Ascending aorta (tissue), 2 donors: ENCODE measurements around the gene CERS5. TPM values are rescaled to one million over a fixed set of nuclear protein-coding genes. Genes with fewer than 3 reads are reported as not detected.
A peak's percentile ranks its signal among the peaks of the same experiment; 100 is the strongest.

Experiments used
- DNase-seq, 2 donors: peaks; one replicate each; pipeline ENCODE4 v3.0.0-alpha.2; 2019; ENCODE audit warnings: low spot score in 2 of 2
- H3K27ac ChIP-seq, 2 donors: fragments of 200-600 bp; sonication (generic); one replicate each; pipeline ENCODE4 v1.5.1; 2016 to 2017; ENCODE audit warnings: mild to moderate bottlenecking in 1 of 2
- H3K27me3 ChIP-seq: fragments of 200-600 bp; sonication (generic); one replicate; pipeline ENCODE4 v1.5.1; 2017
- H3K36me3 ChIP-seq, 2 donors: fragments of 200-600 bp; sonication (generic); one replicate each; pipeline ENCODE4 v1.5.1; 2016
- H3K4me1 ChIP-seq, 2 donors: fragments of 200-600 bp; sonication (generic); one replicate each; pipeline ENCODE4 v1.5.1; 2016 to 2017; ENCODE audit warnings: mild to moderate bottlenecking in 1 of 2
- H3K4me3 ChIP-seq, 2 donors: fragments of 200-600 bp; sonication (generic); one replicate each; pipeline ENCODE4 v1.5.1; 2016 to 2017; ENCODE audit warnings: mild to moderate bottlenecking in 1 of 2
- H3K9me3 ChIP-seq, 2 donors: fragments of 200-600 bp; sonication (generic); one replicate each; pipeline ENCODE4 v1.5.1; 2016
- CTCF ChIP-seq, 3 experiments: fragments of 200-600 bp in 2 of 3; fragments of 450-650 bp in 1 of 3; sonication (generic) in 2 of 3; IDR thresholded peaks; one replicate each; pipeline ENCODE4 v1.5.1; 2016 to 2019; ENCODE audit warnings: antibody characterized with exemption in 3 of 3, mild to moderate bottlenecking in 1 of 3, moderate library complexity in 1 of 3
- intact Hi-C: fragments of 100-400 bp; cut with DNase I; formaldehyde crosslinking; loops from one replicate; pipeline ENCODE4 v1.15.1; 2023
- total RNA-seq: library from RNA; depleted of rRNA; stranded (reverse); fragments of >200 nt; gene quantifications from one replicate; pipeline ENCODE4 v1.1.0, GENCODE V29; 2016

The CERS5 gene
- total RNA-seq, result 29.7 TPM

GRCh38 chr12:50167049-50167828, at the start of gene CERS5:
CERS5 (minus strand) TSS chr12:50167369; CDS start chr12:50167297, 72 bp downstream.
- peak in 2 of 3 experiments; percentile 12 to 28 for TF ChIP-seq CTCF (IDR thresholded peaks at IDR 0.05)
- no peaks in the 10 kb centered on the region for H3K27me3 ChIP-seq
- H3K9me3 ChIP-seq, result peaks cover 0 to 10% of the 10 kb centered on the region in 2 donors
- peak; percentile 98 to 100 for DNase-seq
- no peaks in the 10 kb centered on the region for H3K36me3 ChIP-seq
- peaks cover 0 to 14% of the 10 kb centered on the region in 2 donors for H3K4me1 ChIP-seq
- peak within 1 kb of the TSS; percentile 98 to 99 for H3K27ac ChIP-seq
- intact Hi-C loops, result loop anchor here (1.0 to 10.0 kb wide), 6 partner anchors 35 to 234 kb away; partner anchors contain the start of genes AQP5, COX14, LARP4 and RACGAP1
- peak within 1 kb of the TSS; percentile 85 to 98 for H3K4me3 ChIP-seq

GRCh38 chr12:50215033-50215432, 47.9 kb upstream of the CERS5 start:
- no peak for DNase-seq
- Histone ChIP-seq H3K4me3 (no peak overlapping the region), H3K4me1 (peaks cover 3 to 33% of the 10 kb centered on the region in 2 donors), H3K27me3 (no peaks in the 10 kb centered on the region), H3K36me3 (peaks cover 0 to 2% of the 10 kb centered on the region in 2 donors), H3K27ac (no peak overlapping the region), H3K9me3 (no peaks in the 10 kb centered on the region)
- no peak for TF ChIP-seq CTCF (IDR thresholded peaks at IDR 0.05)
- intact Hi-C loops, result no loop called here

- H3K27ac ChIP-seq, result no peak overlapping the region
- intact Hi-C loops, result no loop called here
- H3K4me3 ChIP-seq, result no peak overlapping the region
- peaks cover 0 to 2% of the 10 kb centered on the region in 2 donors for H3K36me3 ChIP-seq
- no peaks in the 10 kb centered on the region for H3K27me3 ChIP-seq
- no peak for DNase-seq
- H3K9me3 ChIP-seq, result no peaks in the 10 kb centered on the region
- TF ChIP-seq CTCF (IDR thresholded peaks at IDR 0.05), result no peak
- peaks cover 3 to 23% of the 10 kb centered on the region in 2 donors for H3K4me1 ChIP-seq
Measured at GRCh38 chr12:50214018-50214417, 46.8 kb upstream of the CERS5 start.

GRCh38 chr12:50213439-50213838, 46.3 kb upstream of the CERS5 start:
- H3K9me3 ChIP-seq, result no peaks in the 10 kb centered on the region
- no peak overlapping the region for H3K27ac ChIP-seq
- H3K4me3 ChIP-seq, result no peak overlapping the region
- intact Hi-C loops, result no loop called here
- no peak for DNase-seq
- no peaks in the 10 kb centered on the region for H3K27me3 ChIP-seq
- TF ChIP-seq CTCF (IDR thresholded peaks at IDR 0.05), result no peak
- H3K4me1 ChIP-seq, result peaks cover 3 to 20% of the 10 kb centered on the region in 2 donors
- H3K36me3 ChIP-seq, result peaks cover under 1 to 2% of the 10 kb centered on the region in 2 donors

GRCh38 chr12:50212071-50212467, 44.9 kb upstream of the CERS5 start:
- peak overlapping the region in 1 of 2 donors; percentile 28 for H3K27ac ChIP-seq
- TF ChIP-seq CTCF (IDR thresholded peaks at IDR 0.05), result no peak
- intact Hi-C loops, result no loop called here

More at GRCh38 chr12:50212071-50212467, 44.9 kb upstream of the CERS5 start:
- Histone ChIP-seq H3K4me1 (peaks cover 0 to 18% of the 10 kb centered on the region in 2 donors), H3K27me3 (no peaks in the 10 kb centered on the region), H3K4me3 (no peak overlapping the region), H3K36me3 (peaks cover 0 to 9% of the 10 kb centered on the region in 2 donors), H3K9me3 (no peaks in the 10 kb centered on the region)
- DNase-seq, result no peak
